Smooth muscle cell (in vitro differentiated cells): ENCODE measurements around the gene PUM2. TPM values are rescaled to one million over a fixed set of nuclear protein-coding genes. Genes with fewer than 3 reads are reported as not detected.

Source experiments
- DNase-seq: peaks from one replicate; lab custom pipeline; 2025; ENCODE audit not compliant: unreplicated experiment; lab: John Stamatoyannopoulos, UW
- H2AFZ ChIP-seq: fragments of 200-600 bp; sonication (generic); 2 replicates; pipeline ENCODE4 v1.6.0; 2016; ENCODE audit warnings: antibody characterized with exemption, low read depth, mild to moderate bottlenecking
- H3F3A ChIP-seq: fragments of 200-600 bp; sonication (generic); 2 replicates; pipeline ENCODE4 v1.6.0; 2017; ENCODE audit warnings: antibody characterized with exemption, low read depth
- H3K27ac ChIP-seq: fragments of 200-600 bp; sonication (generic); 2 replicates; pipeline ENCODE4 v1.5.1; 2016; ENCODE audit warnings: low read depth, mild to moderate bottlenecking
- H3K27me3 ChIP-seq: fragments of 200-600 bp; sonication (generic); 2 replicates; pipeline ENCODE4 v1.6.1; 2016; ENCODE audit warnings: low read depth, mild to moderate bottlenecking
- H3K36me3 ChIP-seq: fragments of 200-600 bp; sonication (generic); 2 replicates; pipeline ENCODE4 v1.5.1; 2016; ENCODE audit warnings: low read depth
- H3K4me1 ChIP-seq: fragments of 200-600 bp; sonication (generic); 2 replicates; pipeline ENCODE4 v1.5.1; 2016; ENCODE audit warnings: low read depth
- H3K4me2 ChIP-seq: fragments of 200-600 bp; sonication (generic); 2 replicates; pipeline ENCODE4 v1.6.0; 2016; ENCODE audit warnings: mild to moderate bottlenecking
- H3K4me3 ChIP-seq: fragments of 200-600 bp; sonication (generic); 2 replicates; pipeline ENCODE4 v1.5.1; 2016; ENCODE audit warnings: mild to moderate bottlenecking
- H3K79me2 ChIP-seq: fragments of 200-600 bp; sonication (generic); 2 replicates; pipeline ENCODE4 v1.6.0; 2016; ENCODE audit warnings: low read depth, mild to moderate bottlenecking
- H3K9ac ChIP-seq: fragments of 200-600 bp; sonication (generic); 2 replicates; pipeline ENCODE4 v1.6.0; 2016; ENCODE audit warnings: low read depth
- H3K9me3 ChIP-seq: fragments of 200-600 bp; sonication (generic); replicated peaks from 2 replicates; pipeline ENCODE4 v1.5.1; 2016; ENCODE audit warnings: low read depth
- H4K20me1 ChIP-seq: fragments of 200-600 bp; sonication (generic); 2 replicates; pipeline ENCODE4 v1.6.0; 2016; ENCODE audit warnings: low read depth
- CTCF ChIP-seq: fragments of 200-600 bp; sonication (generic); IDR thresholded peaks from 2 replicates; pipeline ENCODE4 v1.5.1; 2017; ENCODE audit warnings: borderline replicate concordance, mild to moderate bottlenecking, antibody characterized with exemption; ENCODE audit not compliant: insufficient read depth, poor library complexity, severe bottlenecking
- WGBS: methylation state at CpG from one replicate; pipeline ENCODE4 v1.1.7; 2016; ENCODE audit warnings: low lambda C conversion rate; 5-methylcytosine and 5-hydroxymethylcytosine counted together
- polyA plus RNA-seq: library from polyadenylated mRNA; unstranded; fragments of >200 nt; fragmentation: Nextera tagmentation; extraction: Ambion mirVana; gene quantifications from 2 replicates; pipeline ENCODE4 v1.2.1, GENCODE V29; 2016
- total RNA-seq: library from RNA; depleted of rRNA; stranded (reverse); fragments of >200 nt; gene quantifications from 2 replicates; pipeline ENCODE4 v1.2.3, GENCODE V29; 2014

PUM2 gene
- total and polyA plus RNA-seq, 2 experiments from 2014 or later, result 5.2 to 42.0 TPM

GRCh38 chr2:20225294-20226151 lies 125.1 kb downstream of the PUM2 start:
- WGBS, result 22% methylated on average over 54 of the region's 66 CpGs
- H3K27ac ChIP-seq, result no peak overlapping the region
- no peaks in the 10 kb centered on the region for H3K27me3 ChIP-seq
- H3K9ac ChIP-seq, result peak overlapping the region; percentile 22
- peak overlapping the region; percentile 59 for H2AFZ ChIP-seq
- peaks cover under 1% of the 10 kb centered on the region for H3K79me2 ChIP-seq
- H3K4me2 ChIP-seq, result peak overlapping the region; percentile 99
- peak; percentile 71 for DNase-seq
- peak; percentile 53 for TF ChIP-seq CTCF
- no peaks in the 10 kb centered on the region for H4K20me1 ChIP-seq
- no peaks in the 10 kb centered on the region for H3K9me3 ChIP-seq
- H3K4me3 ChIP-seq, result peak overlapping the region; percentile 86
- H3F3A ChIP-seq, result peaks cover 2% of the 10 kb centered on the region
- H3K36me3 ChIP-seq, result no peaks in the 10 kb centered on the region
- peaks cover 30% of the 10 kb centered on the region for H3K4me1 ChIP-seq

- TF ChIP-seq CTCF, result no peak
- H3K4me1 ChIP-seq, result peaks cover 30% of the 10 kb centered on the region
- peak; percentile 71 for DNase-seq
- peaks cover 2% of the 10 kb centered on the region for H3F3A ChIP-seq
- H3K9me3 ChIP-seq, result no peaks in the 10 kb centered on the region
- no peaks in the 10 kb centered on the region for H3K27me3 ChIP-seq
- H3K27ac ChIP-seq, result peak within 1 kb of the TSS; percentile 72
- WGBS, result under 1% methylated on average over 44 of the region's 65 CpGs
- no peaks in the 10 kb centered on the region for H4K20me1 ChIP-seq
- peak within 1 kb of the TSS; percentile 86 for H3K4me3 ChIP-seq
- peak within 1 kb of the TSS; percentile 64 for H3K9ac ChIP-seq
- peak within 1 kb of the TSS; percentile 99 for H3K4me2 ChIP-seq
- peak within 1 kb of the TSS; percentile 89 for H2AFZ ChIP-seq
- H3K79me2 ChIP-seq, result peaks cover 8% of the 10 kb centered on the region
- no peaks in the 10 kb centered on the region for H3K36me3 ChIP-seq
Observed at GRCh38 chr2:20224716-20225293, 125.8 kb downstream of the PUM2 start, which contains the start of gene SDC1. Gene SDC1, minus strand, starts transcription at chr2:20225130. Its CDS starts 263 bp downstream, at chr2:20224867.

GRCh38 chr2:20224164-20224715 lies 126.4 kb downstream of the PUM2 start:
- peak overlapping the region; percentile 64 for H3K9ac ChIP-seq
- peak overlapping the region; percentile 99 for H3K4me2 ChIP-seq
- no peaks in the 10 kb centered on the region for H3K27me3 ChIP-seq
- TF ChIP-seq CTCF, result no peak
- H3K36me3 ChIP-seq, result no peaks in the 10 kb centered on the region
- H2AFZ ChIP-seq, result peak overlapping the region; percentile 89
- 2% methylated on average over 36 of the region's 70 CpGs for WGBS
- no peaks in the 10 kb centered on the region for H4K20me1 ChIP-seq
- H3K27ac ChIP-seq, result peak overlapping the region; percentile 72
- H3F3A ChIP-seq, result peaks cover 2% of the 10 kb centered on the region
- H3K4me3 ChIP-seq, result peak overlapping the region; percentile 86
- H3K4me1 ChIP-seq, result peaks cover 30% of the 10 kb centered on the region
- no peak for DNase-seq
- peaks cover 13% of the 10 kb centered on the region for H3K79me2 ChIP-seq
- no peaks in the 10 kb centered on the region for H3K9me3 ChIP-seq
